ENCODE results near the gene COP1. TPM values are rescaled to one million over a fixed set of nuclear protein-coding genes. Genes with fewer than 3 reads are reported as not detected.

Gene COP1
- polyA plus RNA-seq, 1 donor (not counting 4 experiments of a cell fraction or from before 2014, with no cell fraction given), result 38.9 TPM

DNA sequence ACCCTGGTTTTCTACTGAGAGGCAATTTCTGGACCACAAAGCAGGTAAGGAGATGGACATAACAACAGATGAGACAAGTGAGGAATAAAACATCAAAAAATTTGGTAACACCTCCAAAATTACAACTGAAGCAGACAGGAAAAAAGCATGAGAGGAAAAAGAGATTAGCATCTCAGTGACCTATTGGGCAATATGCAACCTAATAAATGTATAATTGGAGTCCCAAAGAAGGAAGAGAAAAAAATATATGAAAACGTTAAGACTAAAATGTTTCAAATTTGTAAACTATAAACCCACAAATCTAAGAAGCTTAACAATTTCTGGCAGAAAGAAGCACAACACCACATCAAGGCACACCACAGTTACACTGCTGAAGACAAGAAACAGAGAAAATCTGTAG lies 255.5 kb downstream of the COP1 start:
- Histone ChIP-seq H3K9me3 (ENCODE audit: control insufficient read depth, low read depth, low read length) (no peaks in the 10 kb centered on the region), H3K79me2 (ENCODE audit: control insufficient read depth, insufficient read depth, low read length) (no peaks in the 10 kb centered on the region), H3K27ac (ENCODE audit: control insufficient read depth, insufficient read depth, low read length) (no peak overlapping the region), H3K9ac (ENCODE audit: control insufficient read depth, extremely low read depth, insufficient read depth, low read length) (no peak overlapping the region), H3K27me3 (ENCODE audit: control insufficient read depth, extremely low read depth, insufficient read depth, low read length) (no peaks in the 10 kb centered on the region), H3K4me2 (ENCODE audit: control insufficient read depth, extremely low read depth, insufficient read depth, low read depth, low read length) (no peak overlapping the region), H3K4me1 (ENCODE audit: control insufficient read depth, extremely low read depth, insufficient read depth, low read length) (no peaks in the 10 kb centered on the region), H3K36me3 (ENCODE audit: control insufficient read depth in 2 of 2, extremely low read depth in 1 of 2, insufficient read depth in 2 of 2, low read length in 2 of 2) (peaks cover 0 to 4% of the 10 kb centered on the region in 2 experiments), H4K20me1 (ENCODE audit: control insufficient read depth, extremely low read depth, insufficient read depth, low read length) (no peaks in the 10 kb centered on the region), H2AFZ (ENCODE audit: control insufficient read depth, low read length) (no peak overlapping the region), H3K4me3 (ENCODE audit: control insufficient read depth in 2 of 3, extremely low read depth in 1 of 3, insufficient read depth in 2 of 3, low read depth in 1 of 3, low read length in 3 of 3) (no peak overlapping the region), H3K9me1 (ENCODE audit: control insufficient read depth, extremely low read depth, insufficient read depth, low read length) (no peaks in the 10 kb centered on the region)
- DNase-seq (ENCODE audit: low read depth, low spot score), result no peak
- no peak for FAIRE-seq
- dilution Hi-C loops (cut with MboI; ENCODE audit: extremely low pct_ligation_motif_present, low sequenced_read_pairs), result no loop called here
- TF ChIP-seq EZH2 (IDR thresholded peaks at IDR 0.05; ENCODE audit: low read length), result no peak
- TF ChIP-seq, protein P1, sequence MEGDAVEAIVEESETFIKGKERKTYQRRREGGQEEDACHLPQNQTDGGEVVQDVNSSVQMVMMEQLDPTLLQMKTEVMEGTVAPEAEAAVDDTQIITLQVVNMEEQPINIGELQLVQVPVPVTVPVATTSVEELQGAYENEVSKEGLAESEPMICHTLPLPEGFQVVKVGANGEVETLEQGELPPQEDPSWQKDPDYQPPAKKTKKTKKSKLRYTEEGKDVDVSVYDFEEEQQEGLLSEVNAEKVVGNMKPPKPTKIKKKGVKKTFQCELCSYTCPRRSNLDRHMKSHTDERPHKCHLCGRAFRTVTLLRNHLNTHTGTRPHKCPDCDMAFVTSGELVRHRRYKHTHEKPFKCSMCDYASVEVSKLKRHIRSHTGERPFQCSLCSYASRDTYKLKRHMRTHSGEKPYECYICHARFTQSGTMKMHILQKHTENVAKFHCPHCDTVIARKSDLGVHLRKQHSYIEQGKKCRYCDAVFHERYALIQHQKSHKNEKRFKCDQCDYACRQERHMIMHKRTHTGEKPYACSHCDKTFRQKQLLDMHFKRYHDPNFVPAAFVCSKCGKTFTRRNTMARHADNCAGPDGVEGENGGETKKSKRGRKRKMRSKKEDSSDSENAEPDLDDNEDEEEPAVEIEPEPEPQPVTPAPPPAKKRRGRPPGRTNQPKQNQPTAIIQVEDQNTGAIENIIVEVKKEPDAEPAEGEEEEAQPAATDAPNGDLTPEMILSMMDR (optimal IDR thresholded peaks at IDR 0.05 in 1 of 3, IDR thresholded peaks at IDR 0.05 in 1 of 3, conservative IDR thresholded peaks at IDR 0.05 in 1 of 3; ENCODE audit: extremely low read depth in 1 of 3, insufficient read depth in 2 of 3, low read length in 3 of 3), result no peak

DNA sequence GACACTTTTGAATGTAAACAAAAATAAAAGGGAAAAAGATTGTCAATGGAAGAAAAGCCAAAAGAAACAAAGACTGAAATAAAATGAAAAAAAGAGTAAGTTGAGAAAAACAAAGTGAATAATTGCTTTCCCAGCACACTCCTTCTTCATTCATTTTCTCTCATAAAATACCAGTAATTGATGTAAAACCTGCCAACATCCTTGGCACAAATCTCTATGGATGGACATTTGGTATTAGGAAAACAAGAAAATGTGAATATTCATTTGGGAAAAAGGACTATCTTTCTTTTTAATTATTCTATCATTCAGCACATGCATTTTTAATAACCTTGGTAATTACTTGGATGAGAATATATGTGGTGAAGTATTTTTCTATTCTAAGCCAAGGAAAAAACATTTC lies 259.3 kb downstream of the COP1 start:
- no peak for TF ChIP-seq EZH2 (IDR thresholded peaks at IDR 0.05; ENCODE audit: low read length)
- TF ChIP-seq, protein P1 (optimal IDR thresholded peaks at IDR 0.05 in 1 of 3, IDR thresholded peaks at IDR 0.05 in 1 of 3, conservative IDR thresholded peaks at IDR 0.05 in 1 of 3; ENCODE audit: extremely low read depth in 1 of 3, insufficient read depth in 2 of 3, low read length in 3 of 3), result no peak
- dilution Hi-C loops (cut with MboI; ENCODE audit: extremely low pct_ligation_motif_present, low sequenced_read_pairs), result no loop called here
- Histone ChIP-seq H3K9me3 (ENCODE audit: control insufficient read depth, low read depth, low read length) (no peaks in the 10 kb centered on the region), H3K4me1 (ENCODE audit: control insufficient read depth, extremely low read depth, insufficient read depth, low read length) (no peaks in the 10 kb centered on the region), H2AFZ (ENCODE audit: control insufficient read depth, low read length) (no peak overlapping the region), H3K9me1 (ENCODE audit: control insufficient read depth, extremely low read depth, insufficient read depth, low read length) (no peaks in the 10 kb centered on the region), H3K79me2 (ENCODE audit: control insufficient read depth, insufficient read depth, low read length) (no peaks in the 10 kb centered on the region), H3K36me3 (ENCODE audit: control insufficient read depth in 2 of 2, extremely low read depth in 1 of 2, insufficient read depth in 2 of 2, low read length in 2 of 2) (peaks cover 0 to 5% of the 10 kb centered on the region in 2 experiments), H4K20me1 (ENCODE audit: control insufficient read depth, extremely low read depth, insufficient read depth, low read length) (no peaks in the 10 kb centered on the region), H3K27me3 (ENCODE audit: control insufficient read depth, extremely low read depth, insufficient read depth, low read length) (no peaks in the 10 kb centered on the region), H3K4me2 (ENCODE audit: control insufficient read depth, extremely low read depth, insufficient read depth, low read depth, low read length) (no peak overlapping the region), H3K9ac (ENCODE audit: control insufficient read depth, extremely low read depth, insufficient read depth, low read length) (no peak overlapping the region), H3K27ac (ENCODE audit: control insufficient read depth, insufficient read depth, low read length) (no peak overlapping the region), H3K4me3 (ENCODE audit: control insufficient read depth in 2 of 3, extremely low read depth in 1 of 3, insufficient read depth in 2 of 3, low read depth in 1 of 3, low read length in 3 of 3) (no peak overlapping the region)
- DNase-seq (ENCODE audit: low read depth, low spot score), result no peak
- no peak for FAIRE-seq
